ENCODE results near the gene PPP1R7.

GRCh38 chr2:241226723-241227572, 76.7 kb downstream of the PPP1R7 start:
- no peak for TF ChIP-seq CTCF (IDR thresholded peaks at IDR 0.05; ENCODE audit: low read depth, low read length)
- no peak for TF ChIP-seq POLR2A (IDR thresholded peaks at IDR 0.05; ENCODE audit: extremely low read depth, insufficient read length)
- TF ChIP-seq MYC (IDR thresholded peaks at IDR 0.05; ENCODE audit: low read depth, low read length) = no peak

Measured in NB4 (cell line).